Measurements from ENCODE around the gene CAPN13. TPM values are rescaled to one million over a fixed set of nuclear protein-coding genes. Genes with fewer than 3 reads are reported as not detected.

CAPN13 gene
- total RNA-seq, 1 experiment from 2014 or later = 5.7 TPM

DNA sequence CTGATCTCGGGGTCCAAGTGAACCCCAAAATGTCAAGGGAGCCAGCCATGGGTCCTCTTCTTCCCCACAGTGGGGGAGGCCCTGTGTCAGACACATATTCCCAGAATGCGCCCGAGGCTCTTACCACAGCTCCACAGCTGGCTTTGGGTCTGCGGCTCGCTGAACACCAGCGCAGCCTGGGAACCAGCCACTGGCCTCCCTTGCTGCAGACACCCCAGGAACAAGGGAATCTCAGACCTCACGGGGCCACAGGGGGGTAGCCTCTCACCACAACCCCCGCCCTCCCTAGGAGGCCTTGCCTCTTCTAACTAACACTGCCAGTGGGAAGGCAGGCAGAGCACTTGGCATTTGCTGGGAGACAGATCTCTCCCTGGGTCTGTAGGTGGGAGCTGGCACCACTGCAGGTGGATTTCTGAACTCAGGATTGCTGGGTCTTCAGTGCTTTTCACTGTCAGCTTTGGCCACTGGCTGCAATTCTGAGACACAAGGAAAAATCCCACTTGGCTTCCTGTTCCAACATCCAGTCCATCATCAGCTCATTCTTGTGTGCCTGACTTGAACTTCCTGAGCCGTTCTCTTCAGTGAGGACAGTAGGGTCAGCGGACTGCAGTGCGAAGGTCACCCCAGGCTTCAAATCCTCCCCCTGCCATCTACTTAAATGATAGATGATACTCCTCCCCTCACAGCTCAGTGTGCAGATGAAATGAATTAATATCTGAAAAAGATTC, 128.7 kb downstream of the CAPN13 start:
- Histone ChIP-seq H2AK5ac (ENCODE audit: insufficient read length, low read length) (no peak overlapping the region), H3K14ac (ENCODE audit: insufficient read depth, low read length) (no peak overlapping the region; the same call in 1 of the 2 replicates), H4K8ac (replicated peaks; ENCODE audit: insufficient read length, low read depth, low read length) (no peak overlapping the region), H4K91ac (ENCODE audit: insufficient read length, low read depth, low read length) (no peak overlapping the region), H4K20me1 (ENCODE audit: control insufficient read depth, insufficient read depth, insufficient read length) (no peaks in the 10 kb centered on the region), H3K23me2 (ENCODE audit: insufficient read length, low read depth, low read length, poor library complexity, severe bottlenecking) (no peaks in the 10 kb centered on the region), H3K79me1 (ENCODE audit: insufficient read depth, low read depth, low read length, poor library complexity, severe bottlenecking) (no peaks in the 10 kb centered on the region), H3K9ac (ENCODE audit: extremely low read depth, insufficient read length, low read length) (no peak overlapping the region), H3K27me3 (ENCODE audit: insufficient read depth, low read length) (no peaks in the 10 kb centered on the region), H3K4ac (ENCODE audit: low read depth, low read length) (no peak overlapping the region), H3K56ac (ENCODE audit: insufficient read length, low read depth, low read length) (no peak overlapping the region), H3K79me2 (ENCODE audit: insufficient read depth, low read length) (no peaks in the 10 kb centered on the region), H2BK120ac (ENCODE audit: low read depth, low read length, poor library complexity, severe bottlenecking) (no peak overlapping the region), H2BK12ac (ENCODE audit: insufficient read length, low read depth, low read length) (no peak overlapping the region), H3K9me3 (ENCODE audit: control insufficient read depth, low read depth, low read length) (no peaks in the 10 kb centered on the region), H2AFZ (ENCODE audit: low read length) (no peak overlapping the region), H4K5ac (ENCODE audit: insufficient read length, low read depth, low read length) (no peak overlapping the region), H2BK5ac (ENCODE audit: insufficient read length, low read length) (no peak overlapping the region), H3K4me2 (ENCODE audit: insufficient read depth, insufficient read length, low read length) (no peak overlapping the region), H3T11ph (ENCODE audit: low read length) (no peak overlapping the region), H2BK20ac (ENCODE audit: low read depth, low read length, poor library complexity, severe bottlenecking) (no peak overlapping the region), H3K4me1 (ENCODE audit: insufficient read depth, low read length) (no peaks in the 10 kb centered on the region), H2BK15ac (ENCODE audit: low read depth, low read length) (no peak overlapping the region; the same call in 1 of the 2 replicates), H3K23ac (ENCODE audit: insufficient read length, low read depth, low read length) (no peak overlapping the region), H3K27ac (ENCODE audit: insufficient read length, low read depth, low read length) (no peak overlapping the region), H3K18ac (ENCODE audit: insufficient read length, low read depth, low read length) (no peak overlapping the region)
- H3K4me1 Mint-ChIP-seq = no peaks in the 10 kb centered on the region
- H3K4me3 Mint-ChIP-seq = no peak overlapping the region
- H3K36me3 Mint-ChIP-seq (ENCODE audit: insufficient read depth in 1 of 3, low read depth in 3 of 3) = no peaks in the 10 kb centered on the region
- TF ChIP-seq, protein P1, sequence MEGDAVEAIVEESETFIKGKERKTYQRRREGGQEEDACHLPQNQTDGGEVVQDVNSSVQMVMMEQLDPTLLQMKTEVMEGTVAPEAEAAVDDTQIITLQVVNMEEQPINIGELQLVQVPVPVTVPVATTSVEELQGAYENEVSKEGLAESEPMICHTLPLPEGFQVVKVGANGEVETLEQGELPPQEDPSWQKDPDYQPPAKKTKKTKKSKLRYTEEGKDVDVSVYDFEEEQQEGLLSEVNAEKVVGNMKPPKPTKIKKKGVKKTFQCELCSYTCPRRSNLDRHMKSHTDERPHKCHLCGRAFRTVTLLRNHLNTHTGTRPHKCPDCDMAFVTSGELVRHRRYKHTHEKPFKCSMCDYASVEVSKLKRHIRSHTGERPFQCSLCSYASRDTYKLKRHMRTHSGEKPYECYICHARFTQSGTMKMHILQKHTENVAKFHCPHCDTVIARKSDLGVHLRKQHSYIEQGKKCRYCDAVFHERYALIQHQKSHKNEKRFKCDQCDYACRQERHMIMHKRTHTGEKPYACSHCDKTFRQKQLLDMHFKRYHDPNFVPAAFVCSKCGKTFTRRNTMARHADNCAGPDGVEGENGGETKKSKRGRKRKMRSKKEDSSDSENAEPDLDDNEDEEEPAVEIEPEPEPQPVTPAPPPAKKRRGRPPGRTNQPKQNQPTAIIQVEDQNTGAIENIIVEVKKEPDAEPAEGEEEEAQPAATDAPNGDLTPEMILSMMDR (conservative IDR thresholded peaks at IDR 0.05) = no peak
- WGBS (ENCODE audit: extremely low coverage, insufficient read length, low lambda C conversion rate) = no CpG with 5 or more reads among the region's 11 CpGs
- H3K9me3 Mint-ChIP-seq = no peaks in the 10 kb centered on the region
- no peak overlapping the region for H3K27ac Mint-ChIP-seq
- peak; percentile 21 for DNase-seq
- no peaks in the 10 kb centered on the region; the same call in 1 of the 2 replicates for H3K27me3 Mint-ChIP-seq (ENCODE audit: low read depth)
